ENCODE measurements around the gene KCP.

DNA sequence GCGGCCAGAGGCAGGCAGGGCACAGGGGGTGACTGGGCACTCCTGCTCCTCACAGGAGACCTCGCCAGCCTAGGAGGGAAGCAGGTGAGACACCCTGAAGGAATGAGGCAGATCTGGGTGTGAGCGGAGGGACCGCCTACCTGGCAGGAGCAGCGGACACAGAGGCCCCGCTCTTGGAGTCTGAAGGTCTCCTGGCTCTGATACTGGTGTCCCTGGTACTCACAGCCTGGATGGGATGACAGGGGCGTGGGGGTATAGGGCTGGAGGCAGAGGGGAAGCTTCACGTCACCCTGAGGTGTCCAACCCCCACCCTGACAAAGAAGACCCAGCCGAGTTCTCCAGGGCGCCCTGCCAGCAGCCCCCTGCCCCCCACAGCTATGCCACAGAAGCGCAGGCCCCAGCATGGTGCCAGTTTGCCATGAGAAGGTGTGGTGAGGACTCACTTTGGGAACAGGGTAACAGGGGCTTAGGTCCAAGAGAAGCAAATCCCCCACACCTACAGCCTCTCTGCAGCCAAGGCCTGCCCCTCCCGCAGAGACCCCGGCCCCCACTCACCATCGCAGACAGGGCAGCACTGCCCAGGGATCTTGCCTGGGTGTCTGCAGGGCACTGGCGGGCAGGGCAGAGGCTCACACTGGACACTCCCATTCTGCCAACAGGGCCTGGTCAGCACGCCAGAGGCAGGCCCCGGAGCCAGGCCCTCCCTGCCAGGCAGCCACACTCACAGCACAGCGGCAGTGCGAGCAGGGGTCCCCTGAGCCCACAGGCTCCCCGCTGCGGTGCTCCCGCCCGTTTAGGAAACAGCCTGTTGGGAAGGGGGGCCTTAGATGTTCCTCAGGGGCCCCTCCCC is 17.0 kb downstream of the KCP start:
- TF ChIP-seq, protein P1, sequence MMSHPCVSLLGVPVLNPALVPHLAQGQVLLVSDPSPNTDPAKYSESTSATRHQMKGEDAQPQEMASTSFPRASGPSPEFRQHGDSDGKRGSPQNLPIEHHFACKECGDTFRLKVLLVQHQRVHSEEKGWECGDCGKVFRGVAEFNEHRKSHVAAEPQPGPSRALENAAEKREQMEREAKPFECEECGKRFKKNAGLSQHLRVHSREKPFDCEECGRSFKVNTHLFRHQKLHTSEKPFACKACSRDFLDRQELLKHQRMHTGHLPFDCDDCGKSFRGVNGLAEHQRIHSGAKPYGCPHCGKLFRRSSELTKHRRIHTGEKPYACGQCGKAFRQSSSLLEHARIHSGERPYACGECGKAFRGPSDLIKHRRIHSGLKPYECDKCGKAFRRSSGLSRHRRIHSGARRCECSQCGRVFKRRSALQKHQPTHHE (CRISPR knock-in tag; IDR thresholded peaks at IDR 0.05; ENCODE audit: borderline replicate concordance) = no peak
- TF ChIP-seq NFYB (CRISPR knock-in tag; IDR thresholded peaks at IDR 0.05) (no peak), EZH2 (conservative IDR thresholded peaks at IDR 0.05; ENCODE audit: low read depth, low read length) (no peak), KDM1A (CRISPR knock-in tag; IDR thresholded peaks at IDR 0.05) (no peak)
